Airway epithelial cell (primary cell): ENCODE measurements around the gene ZNF267. TPM values are rescaled to one million over a fixed set of nuclear protein-coding genes. Genes with fewer than 3 reads are reported as not detected.

Experiments used
- total RNA-seq: library from RNA; depleted of rRNA; stranded (reverse); fragments of >200 nt; gene quantifications from 2 replicates; pipeline ENCODE4 v1.2.3, GENCODE V29; 2015

ZNF267 gene
- total RNA-seq = 8.3 and 8.4 TPM in 2 replicates

GRCh38 chr16:31873556-31874365 lies at the start of gene ZNF267:
TSS of gene ZNF267 (plus strand) at chr16:31873807. CDS start at chr16:31873967, 160 bp downstream.

